GM21367 (cell line): ENCODE data around the gene ANKIB1.
A peak's percentile ranks its signal among the peaks of the same experiment; 100 is the strongest.
"Not testable (repeated sequence)": the region's sequence is repeated elsewhere in the genome, so short reads cannot be mapped to it uniquely, and the experiment has no call there.

ENCODE experiments used
- ATAC-seq: cut with Tn5 transposase; IDR thresholded peaks from one replicate; pipeline ENCODE4 v1.9.1; 2021; ENCODE audit not compliant: unreplicated experiment

ANKIB1 gene

GRCh38 chr7:92245487-92246359 is at the start of gene ANKIB1, which contains the start of gene KRIT1:
Gene ANKIB1, plus strand, starts transcription at chr7:92245974. Its CDS starts 49,005 bp downstream, at chr7:92294979.
Gene KRIT1, minus strand, starts transcription at chr7:92245914. Its CDS starts 3,779 bp downstream, at chr7:92242135.
- ATAC-seq: peak; percentile 70

GRCh38 chr7:92200791-92201190 is 45.0 kb upstream of the ANKIB1 start:
- ATAC-seq: no peak

GRCh38 chr7:92205987-92206386 is 39.8 kb upstream of the ANKIB1 start:
- ATAC-seq: no peak

GRCh38 chr7:92206672-92207071 is 39.1 kb upstream of the ANKIB1 start:
- no peak for ATAC-seq

- ATAC-seq: no peak
These were observed 24.0 kb upstream of the ANKIB1 start for GRCh38 chr7:92221766-92222165.

- ATAC-seq: no peak
These were observed 18.8 kb upstream of the ANKIB1 start for GRCh38 chr7:92226981-92227380.

GRCh38 chr7:92228100-92228499 is 17.7 kb upstream of the ANKIB1 start:
- no peak for ATAC-seq

- ATAC-seq: no peak
These were observed 17.0 kb upstream of the ANKIB1 start for GRCh38 chr7:92228742-92229141.

- no peak for ATAC-seq
These were observed 15.2 kb upstream of the ANKIB1 start for GRCh38 chr7:92230547-92230946.

- no peak for ATAC-seq
These were observed 2.8 kb upstream of the ANKIB1 start for GRCh38 chr7:92242972-92243371.

GRCh38 chr7:92244808-92245486 is 827 bp upstream of the ANKIB1 start:
- ATAC-seq: peak; percentile 2

GRCh38 chr7:92246360-92247101 is 757 bp downstream of the ANKIB1 start:
- ATAC-seq: peak; percentile 10

GRCh38 chr7:92250603-92251002 is 4.8 kb downstream of the ANKIB1 start:
- no peak for ATAC-seq

- ATAC-seq: no peak
These were observed 5.4 kb downstream of the ANKIB1 start for GRCh38 chr7:92251181-92251580.

GRCh38 chr7:92253251-92253650 is 7.5 kb downstream of the ANKIB1 start:
- no peak for ATAC-seq

- not testable (repeated sequence) for ATAC-seq
These were observed 9.0 kb downstream of the ANKIB1 start for GRCh38 chr7:92254800-92255199.

- ATAC-seq: no peak
These were observed 9.5 kb downstream of the ANKIB1 start for GRCh38 chr7:92255308-92255707.

- ATAC-seq: no peak
These were observed 13.3 kb downstream of the ANKIB1 start for GRCh38 chr7:92259062-92259461.

- no peak for ATAC-seq
These were observed 14.0 kb downstream of the ANKIB1 start for GRCh38 chr7:92259610-92260247.

- ATAC-seq: no peak
These were observed 14.5 kb downstream of the ANKIB1 start for GRCh38 chr7:92260248-92260781.
